ENCODE results near the gene PRMT5.

The PRMT5 gene

GRCh38 chr14:22875003-22875747 lies 54.0 kb downstream of the PRMT5 start:
- TF ChIP-seq, protein P1, sequence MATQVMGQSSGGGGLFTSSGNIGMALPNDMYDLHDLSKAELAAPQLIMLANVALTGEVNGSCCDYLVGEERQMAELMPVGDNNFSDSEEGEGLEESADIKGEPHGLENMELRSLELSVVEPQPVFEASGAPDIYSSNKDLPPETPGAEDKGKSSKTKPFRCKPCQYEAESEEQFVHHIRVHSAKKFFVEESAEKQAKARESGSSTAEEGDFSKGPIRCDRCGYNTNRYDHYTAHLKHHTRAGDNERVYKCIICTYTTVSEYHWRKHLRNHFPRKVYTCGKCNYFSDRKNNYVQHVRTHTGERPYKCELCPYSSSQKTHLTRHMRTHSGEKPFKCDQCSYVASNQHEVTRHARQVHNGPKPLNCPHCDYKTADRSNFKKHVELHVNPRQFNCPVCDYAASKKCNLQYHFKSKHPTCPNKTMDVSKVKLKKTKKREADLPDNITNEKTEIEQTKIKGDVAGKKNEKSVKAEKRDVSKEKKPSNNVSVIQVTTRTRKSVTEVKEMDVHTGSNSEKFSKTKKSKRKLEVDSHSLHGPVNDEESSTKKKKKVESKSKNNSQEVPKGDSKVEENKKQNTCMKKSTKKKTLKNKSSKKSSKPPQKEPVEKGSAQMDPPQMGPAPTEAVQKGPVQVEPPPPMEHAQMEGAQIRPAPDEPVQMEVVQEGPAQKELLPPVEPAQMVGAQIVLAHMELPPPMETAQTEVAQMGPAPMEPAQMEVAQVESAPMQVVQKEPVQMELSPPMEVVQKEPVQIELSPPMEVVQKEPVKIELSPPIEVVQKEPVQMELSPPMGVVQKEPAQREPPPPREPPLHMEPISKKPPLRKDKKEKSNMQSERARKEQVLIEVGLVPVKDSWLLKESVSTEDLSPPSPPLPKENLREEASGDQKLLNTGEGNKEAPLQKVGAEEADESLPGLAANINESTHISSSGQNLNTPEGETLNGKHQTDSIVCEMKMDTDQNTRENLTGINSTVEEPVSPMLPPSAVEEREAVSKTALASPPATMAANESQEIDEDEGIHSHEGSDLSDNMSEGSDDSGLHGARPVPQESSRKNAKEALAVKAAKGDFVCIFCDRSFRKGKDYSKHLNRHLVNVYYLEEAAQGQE (IDR thresholded peaks at IDR 0.05; ENCODE audit: insufficient read depth in 1 of 2, low read depth in 2 of 2, low read length in 2 of 2) = no peak
- no peak for TF ChIP-seq SIN3A (IDR thresholded peaks at IDR 0.05; ENCODE audit: borderline replicate concordance, insufficient read depth, low read length)
- no peak for TF ChIP-seq POLR2AphosphoS5 (IDR thresholded peaks at IDR 0.05; ENCODE audit: low read depth, low read length)
- TF ChIP-seq FOXP2 (optimal IDR thresholded peaks at IDR 0.05; ENCODE audit: borderline replicate concordance, extremely low read depth, extremely low read length, insufficient read depth) = no peak
- TF ChIP-seq TAF1 (IDR thresholded peaks at IDR 0.05; ENCODE audit: borderline replicate concordance, insufficient read depth, low read length) = no peak

- TF ChIP-seq TAF1 (IDR thresholded peaks at IDR 0.05; ENCODE audit: borderline replicate concordance, insufficient read depth, low read length) (no peak), SIN3A (IDR thresholded peaks at IDR 0.05; ENCODE audit: borderline replicate concordance, insufficient read depth, low read length) (no peak), FOXP2 (optimal IDR thresholded peaks at IDR 0.05; ENCODE audit: borderline replicate concordance, extremely low read depth, extremely low read length, insufficient read depth) (no peak), POLR2AphosphoS5 (IDR thresholded peaks at IDR 0.05; ENCODE audit: low read depth, low read length) (no peak)
- TF ChIP-seq, protein P1 (IDR thresholded peaks at IDR 0.05; ENCODE audit: insufficient read depth in 1 of 2, low read depth in 2 of 2, low read length in 2 of 2) = no peak
These were observed 56.2 kb downstream of the PRMT5 start for GRCh38 chr14:22872833-22873520.

- TF ChIP-seq TAF1 (IDR thresholded peaks at IDR 0.05; ENCODE audit: borderline replicate concordance, insufficient read depth, low read length) (no peak), SIN3A (IDR thresholded peaks at IDR 0.05; ENCODE audit: borderline replicate concordance, insufficient read depth, low read length) (no peak), POLR2AphosphoS5 (IDR thresholded peaks at IDR 0.05; ENCODE audit: low read depth, low read length) (no peak), FOXP2 (optimal IDR thresholded peaks at IDR 0.05; ENCODE audit: borderline replicate concordance, extremely low read depth, extremely low read length, insufficient read depth) (no peak)
- TF ChIP-seq, protein P1 (IDR thresholded peaks at IDR 0.05; ENCODE audit: insufficient read depth in 1 of 2, low read depth in 2 of 2, low read length in 2 of 2) = no peak
These were observed 56.9 kb downstream of the PRMT5 start for GRCh38 chr14:22872033-22872832.

DNA sequence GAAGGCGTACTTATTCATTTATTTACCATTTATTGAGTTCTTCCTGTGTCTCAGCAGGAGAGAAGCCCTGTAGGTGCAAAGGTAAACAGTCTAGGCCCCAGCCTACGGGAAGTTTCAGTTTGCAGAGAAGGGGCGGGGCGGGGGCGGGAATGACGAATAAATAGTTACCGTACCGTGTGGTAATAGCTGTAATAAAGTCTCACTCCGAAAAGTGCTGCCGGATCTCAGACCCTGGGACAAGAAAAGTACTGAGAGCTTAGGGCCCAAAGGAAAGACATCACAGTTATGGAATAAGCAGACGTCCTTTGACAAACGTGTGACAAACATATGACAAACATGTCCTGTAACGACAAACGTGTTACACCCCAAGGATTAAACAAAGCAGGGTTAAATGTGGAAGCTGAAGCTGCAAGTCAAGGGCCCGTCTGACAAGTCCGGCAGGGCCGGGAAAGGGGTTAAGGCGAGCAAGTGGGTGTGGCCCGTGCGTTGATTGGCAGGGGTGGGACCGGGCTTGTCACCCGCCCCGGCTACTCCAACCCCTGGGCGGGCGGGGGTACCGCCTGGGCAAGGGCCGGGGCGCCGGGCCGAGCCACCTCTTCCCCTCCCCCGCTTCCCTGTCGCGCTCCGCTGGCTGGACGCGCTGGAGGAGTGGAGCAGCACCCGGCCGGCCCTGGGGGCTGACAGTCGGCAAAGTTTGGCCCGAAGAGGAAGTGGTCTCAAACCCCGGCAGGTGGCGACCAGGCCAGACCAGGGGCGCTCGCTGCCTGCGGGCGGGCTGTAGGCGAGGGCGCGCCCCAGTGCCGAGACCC lies 57.7 kb downstream of the PRMT5 start, which contains the start of gene LRP10:
Gene LRP10 (plus strand): TSS at position 517 of the 809 bp plus-strand sequence. CDS start 564 bp downstream, outside the sequence.
- TF ChIP-seq SIN3A (IDR thresholded peaks at IDR 0.05; ENCODE audit: borderline replicate concordance, insufficient read depth, low read length) (no peak), FOXP2 (optimal IDR thresholded peaks at IDR 0.05; ENCODE audit: borderline replicate concordance, extremely low read depth, extremely low read length, insufficient read depth) (peak; percentile 32), TAF1 (IDR thresholded peaks at IDR 0.05; ENCODE audit: borderline replicate concordance, insufficient read depth, low read length) (no peak), POLR2AphosphoS5 (IDR thresholded peaks at IDR 0.05; ENCODE audit: low read depth, low read length) (0 out of 2 replicates have a peak, but pooled peaks have one; percentile 19)
- TF ChIP-seq, protein P1 (IDR thresholded peaks at IDR 0.05; ENCODE audit: insufficient read depth in 1 of 2, low read depth in 2 of 2, low read length in 2 of 2) = no peak
